Mesothelial cell of epicardium (in vitro differentiated cells): Measurements from ENCODE around the gene ITGBL1. TPM values are rescaled to one million over a fixed set of nuclear protein-coding genes. Genes with fewer than 3 reads are reported as not detected.

ENCODE experiments used
- DNase-seq, 2 experiments: peaks; one replicate each; pipeline ENCODE4 v3.0.0; 2021; ENCODE audit warnings: low spot score in 2 of 2; ENCODE audit not compliant: unreplicated experiment in 2 of 2
- H3K27ac Mint-ChIP-seq: 2 replicates; pipeline ENCODE4 v1.8.0; 2021; ENCODE audit warnings: mixed read lengths
- H3K27me3 Mint-ChIP-seq: 2 replicates; pipeline ENCODE4 v1.8.0; 2021; ENCODE audit warnings: low read depth, mixed read lengths
- H3K36me3 Mint-ChIP-seq: 2 replicates; pipeline ENCODE4 v1.8.0; 2021; ENCODE audit warnings: mixed read lengths
- H3K4me1 Mint-ChIP-seq: 2 replicates; pipeline ENCODE4 v1.8.0; 2021; ENCODE audit warnings: mixed read lengths
- H3K4me3 Mint-ChIP-seq: 2 replicates; pipeline ENCODE4 v1.8.0; 2021; ENCODE audit warnings: mild to moderate bottlenecking, moderate library complexity, mixed read lengths
- H3K9me3 Mint-ChIP-seq: 2 replicates; pipeline ENCODE4 v1.8.0; 2021; ENCODE audit warnings: mixed read lengths
- CTCF ChIP-seq: fragments of 200-600 bp; sonication (generic); IDR thresholded peaks from one replicate; pipeline ENCODE4 v1.5.0; 2021; ENCODE audit warnings: antibody characterized with exemption; ENCODE audit not compliant: unreplicated experiment
- total RNA-seq: library from RNA; stranded (reverse); gene quantifications from 3 replicates; pipeline ENCODE4 v1.2.1, GENCODE V29; 2021

The ITGBL1 gene
- total RNA-seq, 1 donor from 2014 or later = 0.07 TPM

GRCh38 chr13:101487438-101487830 lies 35.0 kb downstream of the ITGBL1 start:
- Mint-ChIP-seq H3K27ac (no peak overlapping the region), H3K36me3 (no peaks in the 10 kb centered on the region), H3K4me1 (peaks cover 30% of the 10 kb centered on the region), H3K9me3 (peaks cover 4% of the 10 kb centered on the region), H3K27me3 (no peaks in the 10 kb centered on the region), H3K4me3 (no peak overlapping the region)
- TF ChIP-seq CTCF = no peak
- no peak for DNase-seq

DNA sequence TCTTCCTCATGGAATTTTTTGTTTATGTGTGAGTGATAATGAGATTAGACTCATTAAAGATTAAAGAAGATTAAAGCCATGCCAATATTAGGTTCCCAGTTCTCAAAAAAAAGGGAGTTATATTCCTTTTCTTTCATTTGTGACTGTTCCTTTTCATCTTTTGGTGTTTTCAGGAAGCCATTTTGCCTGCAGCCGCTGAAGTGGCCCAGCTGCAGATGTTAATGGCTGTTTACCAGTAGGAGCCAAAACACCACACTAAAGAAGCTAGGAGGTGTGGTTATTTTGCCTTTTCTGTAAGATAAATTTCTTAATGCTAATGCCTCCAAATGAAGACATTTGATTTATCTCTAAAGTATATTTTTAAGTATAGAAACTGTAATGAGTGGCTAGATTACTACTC lies 36.3 kb downstream of the ITGBL1 start:
- Mint-ChIP-seq H3K4me1 (peaks cover 35% of the 10 kb centered on the region), H3K36me3 (no peaks in the 10 kb centered on the region), H3K27me3 (no peaks in the 10 kb centered on the region), H3K9me3 (peaks cover 4% of the 10 kb centered on the region), H3K27ac (peak overlapping the region; percentile 44), H3K4me3 (no peak overlapping the region)
- no peak for TF ChIP-seq CTCF
- no peak for DNase-seq

GRCh38 chr13:101489643-101490405 lies 37.3 kb downstream of the ITGBL1 start:
- no peak for DNase-seq
- Mint-ChIP-seq H3K36me3 (no peaks in the 10 kb centered on the region), H3K27me3 (no peaks in the 10 kb centered on the region), H3K4me3 (no peak overlapping the region), H3K4me1 (peaks cover 35% of the 10 kb centered on the region), H3K9me3 (peaks cover 4% of the 10 kb centered on the region), H3K27ac (peak overlapping the region; percentile 69)
- no peak for TF ChIP-seq CTCF

GRCh38 chr13:101490406-101491015 lies 38.0 kb downstream of the ITGBL1 start:
- Mint-ChIP-seq H3K27ac (peak overlapping the region; percentile 69), H3K9me3 (no peaks in the 10 kb centered on the region), H3K36me3 (no peaks in the 10 kb centered on the region), H3K27me3 (no peaks in the 10 kb centered on the region), H3K4me3 (no peak overlapping the region), H3K4me1 (peaks cover 35% of the 10 kb centered on the region)
- DNase-seq = no peak
- no peak for TF ChIP-seq CTCF

DNA sequence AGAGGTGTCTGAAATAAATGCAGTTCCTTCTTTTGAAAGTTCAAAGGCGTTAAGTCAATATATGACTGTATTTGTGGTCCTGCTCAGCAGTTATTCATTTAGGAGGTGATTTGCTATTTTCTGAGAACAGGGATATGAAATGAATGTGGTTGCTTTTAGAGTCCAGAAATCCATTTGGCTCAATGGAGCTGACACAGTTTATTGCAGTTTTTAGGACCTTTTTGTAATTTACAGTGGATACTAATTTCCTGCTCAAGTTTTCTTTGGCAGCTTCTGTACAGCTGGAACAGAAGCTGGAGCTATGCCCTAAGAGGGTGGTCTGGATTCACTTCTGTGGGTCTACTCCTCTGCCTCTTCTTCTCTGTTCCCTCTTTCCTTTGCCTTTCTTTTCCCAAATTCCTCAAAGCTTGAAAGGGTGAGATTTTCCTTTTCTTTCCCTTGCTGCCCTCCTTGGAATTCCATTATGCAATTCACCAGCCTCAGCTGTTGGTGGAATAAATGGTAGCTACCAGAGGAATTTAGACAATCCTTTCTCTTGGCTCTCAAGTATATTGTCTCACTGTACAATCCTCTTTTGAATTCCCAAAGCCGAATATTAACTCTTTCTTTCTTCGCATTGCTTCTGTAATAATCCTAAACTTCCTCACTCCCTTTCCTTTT lies 39.9 kb downstream of the ITGBL1 start:
- Mint-ChIP-seq H3K4me3 (no peak overlapping the region), H3K4me1 (peaks cover 32% of the 10 kb centered on the region), H3K27me3 (no peaks in the 10 kb centered on the region), H3K27ac (no peak overlapping the region), H3K36me3 (no peaks in the 10 kb centered on the region), H3K9me3 (no peaks in the 10 kb centered on the region)
- TF ChIP-seq CTCF = no peak
- no peak for DNase-seq
